Measurements from ENCODE around the gene GSTA3. TPM values are rescaled to one million over a fixed set of nuclear protein-coding genes. Genes with fewer than 3 reads are reported as not detected.

GSTA3 gene
- total and polyA plus RNA-seq, 2 of the 13 experiments (the other 11 are each of a cell fraction or from before 2014, with no cell fraction given): not detected

GRCh38 chr6:52881996-52882841 is 27.3 kb downstream of the GSTA3 start (continued):
- TF ChIP-seq ZFP91 (CRISPR knock-in tag; IDR thresholded peaks at IDR 0.05; ENCODE audit: borderline replicate concordance): peak; percentile 33; the same call in 1 of the 2 replicates
- 0 out of 2 replicates have a peak, but pooled peaks have one; percentile 44 for TF ChIP-seq MED1 (CRISPR knock-in tag; IDR thresholded peaks at IDR 0.05)
- TF ChIP-seq CBX5 (CRISPR knock-in tag; IDR thresholded peaks at IDR 0.05; ENCODE audit: borderline replicate concordance): peak; percentile 34; the same call in 1 of the 2 replicates
- TF ChIP-seq ZNF724P (CRISPR knock-in tag; IDR thresholded peaks at IDR 0.05; ENCODE audit: borderline replicate concordance): no peak
- TF ChIP-seq GABPA (IDR thresholded peaks at IDR 0.05; ENCODE audit: low read depth, low read length): no peak
- peak; percentile 38; the same call in 1 of the 2 replicates for TF ChIP-seq GABPA (CRISPR knock-in tag; IDR thresholded peaks at IDR 0.05; ENCODE audit: low read depth)
- TF ChIP-seq ZNF503 (CRISPR knock-in tag; IDR thresholded peaks at IDR 0.05): 0 out of 2 replicates have a peak, but pooled peaks have one; percentile 14
- TF ChIP-seq SMAD9 (CRISPR knock-in tag; IDR thresholded peaks at IDR 0.05): no peak
- no peak for TF ChIP-seq SP5 (CRISPR knock-in tag; IDR thresholded peaks at IDR 0.05; ENCODE audit: borderline replicate concordance, low read depth)
- peak; percentile 58; the same call in 1 of the 2 replicates for TF ChIP-seq YEATS4 (CRISPR knock-in tag; IDR thresholded peaks at IDR 0.05; ENCODE audit: borderline replicate concordance)
- 0 out of 2 replicates have a peak, but pooled peaks have one; percentile 55 for TF ChIP-seq SMAD3 (CRISPR knock-in tag; IDR thresholded peaks at IDR 0.05)
- peak in 1 of 2 experiments; percentile 70; a peak in 2 of 4 replicates for TF ChIP-seq KLF16 (CRISPR knock-in tag; IDR thresholded peaks at IDR 0.05)
- no peak for TF ChIP-seq ZNF33A (CRISPR knock-in tag; IDR thresholded peaks at IDR 0.05; ENCODE audit: borderline replicate concordance)
- peak; percentile 38; the same call in 1 of the 2 replicates for TF ChIP-seq ZGPAT (CRISPR knock-in tag; IDR thresholded peaks at IDR 0.05)
- TF ChIP-seq ZNF619 (CRISPR knock-in tag; IDR thresholded peaks at IDR 0.05): peak; percentile 87; the same call in 1 of the 2 replicates
- TF ChIP-seq ZNF567 (CRISPR knock-in tag; IDR thresholded peaks at IDR 0.05; ENCODE audit: borderline replicate concordance): peak; percentile 66; the same call in 1 of the 2 replicates
- TF ChIP-seq RXRA (CRISPR knock-in tag; IDR thresholded peaks at IDR 0.05): 0 out of 2 replicates have a peak, but pooled peaks have one; percentile 23
- TF ChIP-seq ZFP90 (CRISPR knock-in tag; IDR thresholded peaks at IDR 0.05; ENCODE audit: borderline replicate concordance): peak; percentile 45; the same call in 1 of the 2 replicates

Measured in HepG2 (cell line).